ENCODE measurements around the gene PTPRF.

DNA sequence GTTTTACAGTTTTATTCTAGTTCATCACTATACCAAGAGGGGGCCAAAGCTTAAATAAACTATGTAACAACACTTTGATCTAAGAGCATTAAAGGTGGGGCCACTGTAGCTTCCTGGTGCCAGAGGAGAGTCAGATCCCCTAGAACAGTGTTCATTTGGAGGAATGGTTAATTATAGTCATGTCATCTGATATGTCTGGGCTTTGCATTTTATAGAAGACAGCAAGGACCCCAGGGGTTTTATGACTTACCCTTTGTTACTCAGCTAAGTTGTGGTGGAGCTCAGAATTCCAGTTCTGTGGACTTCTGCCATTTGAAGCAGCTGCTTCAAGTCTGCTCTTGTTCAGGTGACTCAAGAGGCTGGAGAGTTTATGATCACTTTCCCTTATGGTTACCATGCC, 135.9 kb downstream of the PTPRF start:
- TF ChIP-seq REST (IDR thresholded peaks at IDR 0.05; ENCODE audit: low read depth) (no peak), CEBPB (IDR thresholded peaks at IDR 0.05) (no peak), TAF1 (IDR thresholded peaks at IDR 0.05; ENCODE audit: low read depth) (no peak), EP300 (IDR thresholded peaks at IDR 0.05; ENCODE audit: borderline replicate concordance) (no peak), CREB1 (IDR thresholded peaks at IDR 0.05; ENCODE audit: low read depth) (no peak), YY1 (IDR thresholded peaks at IDR 0.05; ENCODE audit: low read depth) (no peak), TEAD4 (IDR thresholded peaks at IDR 0.05) (no peak), ZBTB7A (IDR thresholded peaks at IDR 0.05; ENCODE audit: low read depth) (no peak), RAD21 (IDR thresholded peaks at IDR 0.05; ENCODE audit: low read depth) (no peak), NFIC (IDR thresholded peaks at IDR 0.05) (no peak), EGR1 (IDR thresholded peaks at IDR 0.05) (no peak), FOXM1 (IDR thresholded peaks at IDR 0.05; ENCODE audit: borderline replicate concordance, low read depth) (no peak)
- TF ChIP-seq, protein P1, sequence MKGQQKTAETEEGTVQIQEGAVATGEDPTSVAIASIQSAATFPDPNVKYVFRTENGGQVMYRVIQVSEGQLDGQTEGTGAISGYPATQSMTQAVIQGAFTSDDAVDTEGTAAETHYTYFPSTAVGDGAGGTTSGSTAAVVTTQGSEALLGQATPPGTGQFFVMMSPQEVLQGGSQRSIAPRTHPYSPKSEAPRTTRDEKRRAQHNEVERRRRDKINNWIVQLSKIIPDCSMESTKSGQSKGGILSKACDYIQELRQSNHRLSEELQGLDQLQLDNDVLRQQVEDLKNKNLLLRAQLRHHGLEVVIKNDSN (IDR thresholded peaks at IDR 0.05) = no peak
- TF ChIP-seq, protein P2, sequence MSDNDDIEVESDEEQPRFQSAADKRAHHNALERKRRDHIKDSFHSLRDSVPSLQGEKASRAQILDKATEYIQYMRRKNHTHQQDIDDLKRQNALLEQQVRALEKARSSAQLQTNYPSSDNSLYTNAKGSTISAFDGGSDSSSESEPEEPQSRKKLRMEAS (IDR thresholded peaks at IDR 0.05) = no peak
